HG03108 (cell line): Measurements from ENCODE around the gene ADAMTSL2.

Source experiments
- ATAC-seq: cut with Tn5 transposase; IDR thresholded peaks from one replicate; pipeline ENCODE4 v1.9.1; 2021; ENCODE audit warnings: moderate library complexity; ENCODE audit not compliant: unreplicated experiment

Gene ADAMTSL2

DNA sequence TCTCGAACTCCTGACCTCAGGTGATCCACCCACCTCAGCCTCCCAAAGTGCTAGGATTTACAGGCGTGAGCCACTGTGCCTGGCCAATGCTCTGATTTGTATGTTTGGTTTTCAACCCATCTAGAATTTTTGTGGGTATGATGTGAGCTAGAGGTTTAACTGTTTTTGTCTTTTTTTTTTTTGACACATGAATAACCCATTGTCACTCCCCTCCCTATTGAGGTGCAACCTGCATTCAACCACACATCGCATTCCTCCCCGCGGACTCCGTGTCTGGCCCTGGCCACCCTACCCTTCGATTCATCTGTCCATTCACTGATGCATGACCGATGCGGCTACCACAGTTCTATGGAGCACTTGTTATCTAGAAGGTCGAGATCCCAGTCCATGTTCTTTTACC, 84.2 kb downstream of the ADAMTSL2 start:
- ATAC-seq, result no peak

DNA sequence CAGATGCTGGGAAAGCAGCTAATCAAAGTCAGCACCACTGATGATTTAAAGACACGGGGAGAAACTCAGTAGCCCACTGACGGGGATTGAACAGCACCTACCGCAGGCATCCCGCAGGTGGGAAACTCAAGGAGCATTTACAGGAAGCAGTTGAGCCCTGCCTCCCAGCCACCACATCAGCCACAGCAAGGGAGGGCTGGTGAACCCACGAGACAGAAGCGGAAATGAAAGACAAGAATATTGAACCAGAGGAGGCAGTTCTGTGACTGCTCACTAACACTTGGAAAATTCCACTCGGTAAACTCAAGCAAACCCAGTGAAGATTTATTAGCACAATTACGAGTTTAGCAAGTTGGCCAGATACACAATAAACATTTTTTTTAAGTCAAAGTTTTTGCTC, 85.3 kb downstream of the ADAMTSL2 start:
- ATAC-seq, result no peak

DNA sequence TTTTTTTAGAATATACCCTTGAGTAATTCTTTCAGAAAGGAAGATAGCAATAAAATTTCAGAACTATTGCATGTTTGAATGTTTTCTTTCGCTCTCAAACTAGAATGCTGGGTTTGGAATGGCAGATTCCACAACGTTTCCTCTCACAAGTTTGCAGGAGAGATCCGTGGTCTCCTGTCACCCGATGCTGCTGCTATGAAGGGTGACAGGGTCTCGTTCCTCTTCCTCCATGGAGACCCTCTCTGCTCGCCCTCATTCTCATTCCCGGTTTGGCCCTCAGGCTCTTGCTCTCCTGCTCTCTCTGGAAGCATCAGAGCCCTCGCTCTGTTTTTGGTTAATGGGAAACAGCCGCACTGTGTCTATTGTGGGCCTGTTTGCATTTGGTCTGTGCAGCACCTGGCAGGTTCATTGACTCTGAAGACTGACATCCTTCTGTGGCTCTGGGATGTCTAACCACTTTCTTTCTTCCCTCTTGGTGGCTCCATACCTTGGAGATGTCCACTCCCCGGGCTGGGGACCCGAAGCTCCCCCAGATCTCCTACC, 87.3 kb downstream of the ADAMTSL2 start:
- no peak for ATAC-seq

DNA sequence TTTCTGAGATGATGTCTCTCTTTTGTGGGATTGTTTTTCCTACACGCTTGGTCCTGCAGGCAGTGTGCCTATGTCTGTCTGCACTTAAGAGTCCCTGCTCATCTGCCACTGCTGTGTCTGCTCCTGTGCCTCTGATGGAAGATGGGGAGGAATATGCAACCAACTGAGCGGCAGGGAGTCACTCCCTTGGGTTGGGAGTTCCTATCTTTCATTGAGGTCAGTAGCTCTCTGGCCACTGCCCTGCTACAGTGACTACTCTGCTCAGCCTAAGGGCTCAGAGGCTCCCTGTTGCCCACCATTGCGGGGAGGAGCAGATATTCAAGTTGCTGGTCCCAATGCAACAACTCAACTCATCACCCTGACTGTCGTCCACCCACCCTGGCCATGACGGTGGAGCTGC, 88.1 kb downstream of the ADAMTSL2 start:
- ATAC-seq, result no peak
